GM12864 (cell line): ENCODE results near the gene MFAP2.
A peak's percentile ranks its signal among the peaks of the same experiment; 100 is the strongest.

Experiments used
- DNase-seq: peaks from one replicate; pipeline ENCODE4 v3.0.0-alpha.2; 2011; ENCODE audit warnings: low read depth
- H3K4me3 ChIP-seq: 2 replicates; pipeline ENCODE4 v1.5.1; 2011; ENCODE audit warnings: mild to moderate bottlenecking, low read depth, low read length, control low read depth
- CTCF ChIP-seq: IDR thresholded peaks from 2 replicates; pipeline ENCODE4 v1.5.1; 2011; ENCODE audit warnings: low read depth, mild to moderate bottlenecking, moderate library complexity, low read length, control low read depth, inconsistent platforms; ENCODE audit errors: missing control alignments

The MFAP2 gene

GRCh38 chr1:16927711-16928485, 52.5 kb downstream of the MFAP2 start:
- DNase-seq, result no peak
- H3K4me3 ChIP-seq, result no peak overlapping the region
- no peak for TF ChIP-seq CTCF

- DNase-seq, result no peak
- H3K4me3 ChIP-seq, result no peak overlapping the region
- TF ChIP-seq CTCF, result no peak
These were observed 53.2 kb downstream of the MFAP2 start for GRCh38 chr1:16927256-16927655.

- no peak overlapping the region for H3K4me3 ChIP-seq
- DNase-seq, result no peak
- no peak for TF ChIP-seq CTCF
These were observed 53.8 kb downstream of the MFAP2 start for GRCh38 chr1:16926491-16927073.

GRCh38 chr1:16925635-16926490, 54.6 kb downstream of the MFAP2 start:
- H3K4me3 ChIP-seq, result no peak overlapping the region
- TF ChIP-seq CTCF, result no peak
- no peak for DNase-seq

- TF ChIP-seq CTCF, result peak; percentile 11
- DNase-seq, result no peak
- H3K4me3 ChIP-seq, result no peak overlapping the region
These were observed 55.4 kb downstream of the MFAP2 start for GRCh38 chr1:16924919-16925477.
